HCEC 1CT (cell line): ENCODE results near the gene SNTG2.

Experiments used
- DNase-seq: peaks from one replicate; pipeline ENCODE4 v3.0.0-alpha.2; 2017

Gene SNTG2

GRCh38 chr2:1297372-1298159 is 346.9 kb downstream of the SNTG2 start:
- no peak for DNase-seq

GRCh38 chr2:1299043-1299442 is 348.4 kb downstream of the SNTG2 start:
- no peak for DNase-seq

GRCh38 chr2:1300284-1300683 is 349.6 kb downstream of the SNTG2 start:
- DNase-seq, result no peak

- DNase-seq, result no peak
Measured at GRCh38 chr2:1301056-1301455, 350.4 kb downstream of the SNTG2 start.

- no peak for DNase-seq
Measured at GRCh38 chr2:1305342-1306013, 354.8 kb downstream of the SNTG2 start.

GRCh38 chr2:1306014-1306686 is 355.5 kb downstream of the SNTG2 start:
- no peak for DNase-seq

GRCh38 chr2:1306687-1307516 is 356.3 kb downstream of the SNTG2 start:
- DNase-seq, result no peak

- no peak for DNase-seq
Measured at GRCh38 chr2:1307670-1308069, 357.0 kb downstream of the SNTG2 start.

GRCh38 chr2:1308678-1309077 is 358.0 kb downstream of the SNTG2 start:
- no peak for DNase-seq

- no peak for DNase-seq
Measured at GRCh38 chr2:1309507-1309906, 358.9 kb downstream of the SNTG2 start.

- no peak for DNase-seq
Measured at GRCh38 chr2:1310202-1310601, 359.6 kb downstream of the SNTG2 start.

GRCh38 chr2:1310866-1311265 is 360.2 kb downstream of the SNTG2 start:
- no peak for DNase-seq

- no peak for DNase-seq
Measured at GRCh38 chr2:1313240-1313924, 362.7 kb downstream of the SNTG2 start.

- DNase-seq, result no peak
Measured at GRCh38 chr2:1314254-1314653, 363.6 kb downstream of the SNTG2 start.

GRCh38 chr2:1318366-1319009 is 367.8 kb downstream of the SNTG2 start:
- no peak for DNase-seq

GRCh38 chr2:1319393-1319792 is 368.7 kb downstream of the SNTG2 start:
- no peak for DNase-seq

- DNase-seq, result no peak
Measured at GRCh38 chr2:1321321-1321720, 370.7 kb downstream of the SNTG2 start.

- no peak for DNase-seq
Measured at GRCh38 chr2:1324884-1325283, 374.2 kb downstream of the SNTG2 start.

- DNase-seq, result no peak
Measured at GRCh38 chr2:1328684-1329083, 378.0 kb downstream of the SNTG2 start.

- no peak for DNase-seq
Measured at GRCh38 chr2:1339388-1340140, 388.9 kb downstream of the SNTG2 start.

- no peak for DNase-seq
Measured at GRCh38 chr2:1340141-1340512, 389.5 kb downstream of the SNTG2 start.
